NB4 (cell line): ENCODE results near the gene GH2.
A peak's percentile ranks its signal among the peaks of the same experiment; 100 is the strongest.
"Not testable (repeated sequence)": the region's sequence is repeated elsewhere in the genome, so short reads cannot be mapped to it uniquely, and the experiment has no call there.

Experiments
- POLR2A ChIP-seq: IDR thresholded peaks from 2 replicates; pipeline ENCODE4 v1.6.1; 2011; ENCODE audit warnings: mild to moderate bottlenecking; ENCODE audit not compliant: insufficient read length; ENCODE audit errors: extremely low read depth
- TF ChIP-seq, protein P1 (sequence below): IDR thresholded peaks from one replicate; pipeline ENCODE4 v1.5.1; 2012; ENCODE audit warnings: low read depth, low read length

DNA sequence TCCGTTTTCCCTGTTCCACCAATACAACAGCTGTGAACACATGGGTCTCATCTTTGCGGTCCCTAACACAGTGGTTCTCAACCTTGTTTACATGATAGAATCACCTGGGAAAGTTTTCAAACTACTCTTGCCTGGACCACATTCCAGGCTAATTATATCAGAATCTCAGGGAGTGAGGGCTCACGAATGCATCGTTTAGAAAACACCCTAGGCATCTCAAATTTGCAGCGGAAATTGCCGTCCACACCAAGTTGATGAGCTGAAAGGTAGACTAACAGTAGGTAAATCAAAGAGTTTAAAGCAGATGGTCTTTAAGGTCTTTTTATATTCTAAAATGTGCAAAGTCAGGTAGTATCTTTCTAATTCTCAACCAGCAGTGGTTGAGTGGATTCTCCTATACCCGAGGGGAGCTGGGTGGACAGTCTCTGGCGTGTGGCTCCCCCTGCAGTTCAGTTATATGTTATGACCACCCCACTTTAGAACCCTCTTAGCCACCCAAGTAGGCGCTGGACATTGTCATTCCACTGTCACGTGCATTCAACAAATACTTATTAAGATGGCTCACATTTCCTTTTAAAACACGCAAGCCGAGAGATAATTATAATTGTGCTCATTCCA is 25.5 kb upstream of the GH2 start:
- TF ChIP-seq, protein P1, sequence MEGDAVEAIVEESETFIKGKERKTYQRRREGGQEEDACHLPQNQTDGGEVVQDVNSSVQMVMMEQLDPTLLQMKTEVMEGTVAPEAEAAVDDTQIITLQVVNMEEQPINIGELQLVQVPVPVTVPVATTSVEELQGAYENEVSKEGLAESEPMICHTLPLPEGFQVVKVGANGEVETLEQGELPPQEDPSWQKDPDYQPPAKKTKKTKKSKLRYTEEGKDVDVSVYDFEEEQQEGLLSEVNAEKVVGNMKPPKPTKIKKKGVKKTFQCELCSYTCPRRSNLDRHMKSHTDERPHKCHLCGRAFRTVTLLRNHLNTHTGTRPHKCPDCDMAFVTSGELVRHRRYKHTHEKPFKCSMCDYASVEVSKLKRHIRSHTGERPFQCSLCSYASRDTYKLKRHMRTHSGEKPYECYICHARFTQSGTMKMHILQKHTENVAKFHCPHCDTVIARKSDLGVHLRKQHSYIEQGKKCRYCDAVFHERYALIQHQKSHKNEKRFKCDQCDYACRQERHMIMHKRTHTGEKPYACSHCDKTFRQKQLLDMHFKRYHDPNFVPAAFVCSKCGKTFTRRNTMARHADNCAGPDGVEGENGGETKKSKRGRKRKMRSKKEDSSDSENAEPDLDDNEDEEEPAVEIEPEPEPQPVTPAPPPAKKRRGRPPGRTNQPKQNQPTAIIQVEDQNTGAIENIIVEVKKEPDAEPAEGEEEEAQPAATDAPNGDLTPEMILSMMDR, result peak; percentile 11
- TF ChIP-seq POLR2A, result not testable (repeated sequence)
